HG03064 (cell line): Measurements from ENCODE around the gene ZSCAN1.

Source experiments
- ATAC-seq: cut with Tn5 transposase; IDR thresholded peaks from one replicate; pipeline ENCODE4 v1.9.1; 2021; ENCODE audit warnings: low read depth; ENCODE audit not compliant: unreplicated experiment

ZSCAN1 gene

DNA sequence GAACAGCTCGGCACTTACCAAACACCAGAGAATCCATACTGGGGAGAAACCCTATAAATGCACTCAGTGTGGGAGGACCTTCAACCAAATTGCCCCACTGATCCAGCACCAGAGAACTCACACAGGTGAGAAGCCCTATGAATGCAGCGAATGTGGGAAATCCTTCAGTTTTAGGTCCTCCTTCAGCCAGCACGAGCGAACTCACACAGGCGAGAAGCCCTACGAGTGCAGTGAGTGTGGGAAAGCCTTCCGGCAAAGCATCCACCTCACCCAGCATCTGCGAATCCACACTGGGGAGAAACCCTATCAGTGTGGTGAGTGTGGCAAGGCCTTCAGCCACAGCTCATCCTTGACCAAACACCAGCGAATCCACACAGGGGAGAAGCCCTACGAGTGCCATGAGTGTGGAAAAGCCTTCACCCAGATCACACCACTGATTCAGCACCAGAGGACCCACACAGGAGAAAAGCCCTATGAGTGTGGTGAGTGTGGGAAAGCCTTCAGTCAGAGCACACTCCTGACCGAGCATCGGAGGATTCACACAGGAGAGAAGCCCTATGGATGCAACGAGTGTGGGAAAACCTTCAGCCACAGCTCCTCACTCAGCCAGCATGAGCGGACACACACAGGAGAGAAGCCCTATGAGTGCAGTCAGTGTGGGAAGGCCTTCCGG is 33.6 kb downstream of the ZSCAN1 start:
- ATAC-seq, result no peak

- ATAC-seq, result no peak
Measured at GRCh38 chr19:58079792-58080191, 46.0 kb downstream of the ZSCAN1 start.

DNA sequence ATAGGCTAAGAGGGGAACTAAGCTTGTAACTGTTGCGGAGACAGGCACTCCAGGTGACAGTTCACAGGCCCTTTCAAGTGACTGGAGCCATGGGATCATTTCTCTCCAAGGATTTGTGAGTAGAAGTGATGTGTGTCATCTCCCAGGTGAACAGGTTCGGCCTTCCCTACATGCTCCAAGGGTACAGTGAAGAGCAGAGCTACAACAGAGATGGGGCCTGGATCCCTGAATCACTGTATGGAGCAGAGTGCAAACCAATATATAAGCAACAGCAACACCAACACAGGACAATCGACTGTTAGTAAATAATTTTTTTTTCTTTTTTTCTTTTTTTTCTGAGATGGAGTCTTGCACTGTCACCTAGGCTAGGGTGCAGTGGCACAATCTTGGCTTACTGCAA is 49.2 kb downstream of the ZSCAN1 start:
- no peak for ATAC-seq

DNA sequence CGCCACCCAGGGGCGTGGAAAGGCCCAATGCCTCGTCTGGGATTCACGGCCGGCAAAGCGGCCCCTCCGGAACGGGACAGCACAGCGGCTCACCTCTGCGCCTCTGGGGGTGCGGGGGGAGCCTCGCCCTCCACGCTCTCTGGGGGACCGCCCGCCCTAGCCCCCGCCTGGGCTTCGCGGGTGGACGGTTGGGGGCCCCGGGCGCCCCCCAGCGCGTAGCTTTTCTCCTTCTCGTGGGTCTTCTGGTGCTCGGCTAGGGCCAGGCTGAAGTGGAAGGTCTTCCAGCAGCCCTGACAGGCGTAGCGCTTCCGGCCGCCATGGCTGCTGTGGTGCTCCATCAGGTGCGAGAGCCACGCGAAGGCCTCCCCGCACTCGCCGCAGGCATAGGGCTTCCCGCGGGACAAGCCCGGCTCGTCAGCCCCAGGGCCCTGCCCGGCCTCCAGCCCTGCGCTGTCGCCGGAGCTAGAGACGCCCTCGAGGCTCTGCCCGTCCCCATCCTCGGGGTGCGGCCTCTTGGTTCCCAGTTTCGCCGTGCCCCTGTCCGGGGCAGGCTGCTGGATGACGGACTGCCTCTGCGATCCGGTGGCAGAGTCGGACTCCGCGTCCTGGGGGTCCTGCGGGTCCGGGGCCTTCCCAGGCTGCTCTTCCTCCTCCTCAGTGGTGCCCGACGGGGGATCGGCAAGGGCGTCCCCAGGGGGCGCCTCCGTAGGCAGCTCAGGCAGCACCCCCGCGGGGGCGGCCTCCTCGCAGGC is 50.9 kb downstream of the ZSCAN1 start:
- ATAC-seq, result no peak

DNA sequence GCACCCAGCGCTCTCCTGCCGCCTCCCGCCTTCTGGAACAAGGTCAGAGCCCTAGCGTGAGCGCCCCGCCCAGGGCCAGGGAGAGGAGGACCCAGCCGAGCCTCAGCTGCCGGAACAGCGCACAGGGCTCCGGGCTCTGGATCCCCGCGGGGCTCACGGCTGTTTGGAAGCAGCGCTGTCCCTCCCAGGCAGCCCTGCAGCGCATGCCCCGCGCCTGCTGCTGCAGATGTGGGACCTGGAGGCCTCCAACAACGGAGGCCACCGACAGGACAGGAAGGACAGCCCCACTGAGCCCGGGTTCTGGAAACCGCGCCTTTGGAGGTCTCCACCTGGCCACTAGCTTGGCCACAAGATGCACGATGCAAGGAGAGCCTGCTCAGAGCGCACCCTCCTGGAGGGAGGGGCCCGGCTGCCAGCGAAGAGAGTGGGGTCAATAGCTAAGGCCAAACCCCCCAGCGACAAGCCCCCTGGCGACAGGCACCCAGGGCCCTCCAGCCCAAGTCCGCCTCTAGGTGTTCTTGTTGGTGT is 51.6 kb downstream of the ZSCAN1 start:
- no peak for ATAC-seq

- ATAC-seq, result no peak
Measured at GRCh38 chr19:58086825-58087710, 53.2 kb downstream of the ZSCAN1 start.

DNA sequence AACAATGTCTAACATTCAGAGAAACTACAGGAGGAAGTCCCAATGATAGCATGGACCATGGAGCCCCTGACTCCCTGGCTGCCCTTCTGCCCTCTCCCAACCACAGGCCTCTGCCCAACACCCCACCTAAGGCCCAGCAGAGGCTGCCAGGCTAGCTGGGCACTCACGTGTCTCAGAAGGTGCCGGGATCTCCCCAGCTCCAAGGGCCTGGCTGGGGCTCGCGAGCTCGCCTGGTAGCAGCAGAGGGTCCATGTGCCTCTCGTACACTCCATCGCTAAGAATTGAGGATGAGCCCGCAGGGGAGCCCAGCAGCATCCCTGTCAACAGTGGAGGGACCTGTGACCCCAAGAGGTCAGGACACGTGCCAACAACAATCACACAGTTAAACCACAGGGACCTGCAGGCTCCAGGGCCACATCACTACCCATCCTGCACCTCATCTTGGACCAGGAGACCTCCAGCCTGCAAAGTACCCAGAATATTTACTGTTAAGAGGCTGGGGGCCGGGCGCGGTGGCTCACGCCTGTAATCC is 54.8 kb downstream of the ZSCAN1 start:
- ATAC-seq, result no peak

DNA sequence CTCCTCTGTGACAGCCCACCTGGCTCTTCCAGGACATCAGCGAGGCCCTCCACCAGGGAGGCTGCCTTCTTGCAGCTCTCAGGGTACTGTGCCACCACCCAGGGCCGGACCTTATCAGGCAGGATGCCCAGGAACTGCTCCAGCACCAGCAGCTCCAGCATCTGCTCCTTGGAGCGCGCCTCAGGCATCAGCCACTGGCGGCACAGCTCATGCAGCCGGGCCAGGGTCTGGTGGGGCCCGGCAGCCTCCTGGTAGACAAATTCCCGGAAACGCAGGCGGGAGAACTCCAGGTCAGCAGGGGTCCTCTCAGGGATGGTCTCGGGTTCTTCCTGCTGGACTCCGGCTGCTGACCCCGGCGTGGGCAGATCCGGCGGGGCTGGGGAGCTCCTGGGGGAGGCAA is 56.0 kb downstream of the ZSCAN1 start:
- ATAC-seq, result no peak

GRCh38 chr19:58091251-58091995 is 57.6 kb downstream of the ZSCAN1 start:
- no peak for ATAC-seq

GRCh38 chr19:58093071-58093470 is 59.2 kb downstream of the ZSCAN1 start:
- ATAC-seq, result no peak

- no peak for ATAC-seq
Measured at GRCh38 chr19:58095328-58095727, 61.5 kb downstream of the ZSCAN1 start.

DNA sequence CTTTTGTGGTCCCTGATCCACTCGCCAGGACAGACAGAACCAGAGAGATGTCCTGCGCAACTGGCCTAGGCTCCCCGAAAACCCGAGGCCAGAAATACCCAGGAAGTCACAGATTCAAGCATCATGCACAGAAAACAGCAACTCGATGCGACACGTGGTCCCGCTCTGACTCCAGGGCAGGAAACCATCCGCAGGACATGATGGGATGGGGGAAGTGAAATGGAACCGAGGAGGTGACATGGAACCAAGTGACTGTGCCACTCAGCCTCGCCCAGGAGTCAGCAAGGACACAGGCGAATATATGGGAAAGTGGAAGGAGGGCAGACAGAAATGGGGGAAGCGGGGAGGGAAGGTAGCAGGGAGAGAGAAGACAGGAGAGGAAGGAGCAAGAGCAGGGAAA is 63.1 kb downstream of the ZSCAN1 start:
- ATAC-seq, result no peak

DNA sequence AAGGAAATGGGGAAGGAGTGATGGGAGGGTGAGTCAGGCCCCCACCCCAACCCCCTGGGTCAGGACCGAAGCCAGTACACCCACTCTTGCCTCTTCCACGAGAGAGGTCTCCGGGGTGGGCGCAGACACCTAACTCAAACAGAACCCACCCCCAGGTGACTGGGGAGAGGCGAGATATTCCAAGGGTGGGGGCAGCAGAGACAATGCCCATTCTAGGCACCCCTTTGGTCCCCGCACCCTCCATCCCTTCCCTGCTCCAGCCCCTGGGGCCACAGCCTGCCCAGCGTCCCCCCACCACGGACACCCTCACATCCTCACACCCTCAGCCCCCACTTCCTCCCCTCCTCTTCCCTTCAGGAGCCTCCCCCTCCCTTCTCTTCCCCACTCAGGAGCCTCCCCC is 63.5 kb downstream of the ZSCAN1 start:
- ATAC-seq, result no peak

DNA sequence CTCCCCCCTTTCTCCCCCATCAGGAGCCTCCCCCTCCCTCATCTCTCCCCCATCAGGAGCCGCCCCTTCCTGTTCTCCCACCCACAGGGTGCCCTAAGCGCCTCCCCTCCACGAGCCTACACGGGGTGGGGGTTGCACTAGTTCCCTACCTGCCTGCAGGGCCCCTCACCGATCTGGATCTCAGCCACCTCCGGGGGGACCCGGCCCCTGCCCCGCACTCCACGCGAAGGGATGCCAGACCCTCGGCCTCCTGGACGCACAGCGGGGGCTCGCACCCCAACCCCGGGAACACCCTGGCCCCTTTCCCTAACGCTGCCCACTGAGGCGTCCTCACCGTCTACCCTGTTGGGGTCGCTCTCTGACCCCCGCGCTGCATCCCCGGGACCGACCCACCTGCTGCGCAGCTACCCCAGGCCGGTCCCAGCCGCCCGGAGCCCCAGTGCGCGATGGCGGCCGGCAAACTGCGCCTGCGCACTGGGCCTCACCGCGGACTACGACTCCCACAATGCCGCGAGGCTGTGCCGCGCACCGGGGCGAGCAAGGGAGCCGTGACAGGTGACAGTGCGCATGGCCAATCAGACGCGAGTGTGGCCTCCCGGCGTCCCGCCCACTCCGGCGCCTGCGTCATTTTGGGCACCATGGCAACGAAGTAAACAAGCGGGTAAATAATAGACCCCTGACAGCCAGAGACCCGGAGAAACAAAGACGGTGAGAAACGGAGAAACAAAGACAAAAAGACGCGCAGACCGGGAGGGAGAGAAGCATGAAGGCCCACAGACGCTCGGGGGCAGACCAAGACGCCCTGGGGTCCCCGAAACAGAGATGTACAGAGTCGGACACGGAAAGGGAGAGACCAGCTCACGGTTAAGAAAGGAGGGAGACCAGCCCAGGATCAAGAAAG is 64.2 kb downstream of the ZSCAN1 start, which contains the start of gene ZSCAN18:
Gene ZSCAN18 (minus strand): TSS at position 451 of the 901 bp plus-strand sequence. CDS start 7,964 bp downstream, outside the sequence.
- peak; percentile 69 for ATAC-seq

DNA sequence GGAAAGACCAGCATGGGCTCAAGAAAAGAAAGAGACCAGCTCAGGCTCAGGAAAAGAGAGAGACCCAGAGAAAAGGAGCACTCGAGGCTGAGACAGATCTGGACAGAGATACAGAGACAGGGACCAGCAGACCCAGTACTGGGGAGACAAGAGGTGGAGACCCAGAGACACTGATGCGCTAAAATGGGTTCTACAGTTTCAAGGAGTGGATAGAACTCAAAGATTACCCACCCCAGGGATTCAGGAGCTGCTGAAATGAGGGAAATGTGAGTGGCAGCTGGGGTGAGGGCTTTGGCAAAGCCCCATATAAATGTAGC is 64.8 kb downstream of the ZSCAN1 start:
- ATAC-seq, result no peak
